ENCODE results near the gene VPS13A. TPM values are rescaled to one million over a fixed set of nuclear protein-coding genes. Genes with fewer than 3 reads are reported as not detected.

VPS13A gene
- total RNA-seq, 4 donors from 2014 or later: 45.9 to 77.0 (median 53.5) TPM

GRCh38 chr9:77290373-77290772 is 113.0 kb downstream of the VPS13A start:
- Histone ChIP-seq H3K4me1 (no peaks in the 10 kb centered on the region), H3K9me3 (no peaks in the 10 kb centered on the region), H3K36me3 (no peaks in the 10 kb centered on the region), H3K4me3 (replicated peaks in 1 of 3) (no peak overlapping the region), H3K27ac (no peak overlapping the region), H3K27me3 (no peaks in the 10 kb centered on the region)
- no peak for DNase-seq
- intact Hi-C loops (cut with DNase I): no loop called here
- TF ChIP-seq POLR2A (IDR thresholded peaks at IDR 0.05) (no peak), CTCF (IDR thresholded peaks at IDR 0.05) (no peak)

GRCh38 chr9:77291714-77292113 is 114.4 kb downstream of the VPS13A start:
- Histone ChIP-seq H3K9me3 (no peaks in the 10 kb centered on the region), H3K27ac (no peak overlapping the region), H3K4me3 (replicated peaks in 1 of 3) (no peak overlapping the region), H3K27me3 (no peaks in the 10 kb centered on the region), H3K4me1 (no peaks in the 10 kb centered on the region), H3K36me3 (no peaks in the 10 kb centered on the region)
- TF ChIP-seq CTCF (IDR thresholded peaks at IDR 0.05) (peak in 3 of 6 experiments; percentile 15 to 38 (median 33)), POLR2A (IDR thresholded peaks at IDR 0.05) (no peak)
- 70 to 72% methylated on average over 1 of the region's 1 CpG for WGBS, 2 donors
- no peak for DNase-seq
- intact Hi-C loops (cut with DNase I): no loop called here

GRCh38 chr9:77293949-77294348 is 116.6 kb downstream of the VPS13A start:
- H3K27ac ChIP-seq: no peak overlapping the region
- H3K4me1 ChIP-seq: no peaks in the 10 kb centered on the region
- WGBS, 2 donors: 95 to 96% methylated on average over 6 of the region's 6 CpGs
- intact Hi-C loops (cut with DNase I): no loop called here
- no peak for DNase-seq
- no peaks in the 10 kb centered on the region for H3K27me3 ChIP-seq
- no peak overlapping the region for H3K4me3 ChIP-seq (replicated peaks in 1 of 3)
- H3K9me3 ChIP-seq: no peaks in the 10 kb centered on the region
- no peak for TF ChIP-seq POLR2A (IDR thresholded peaks at IDR 0.05)
- TF ChIP-seq CTCF (IDR thresholded peaks at IDR 0.05): no peak
- H3K36me3 ChIP-seq: no peaks in the 10 kb centered on the region

- Histone ChIP-seq H3K4me3 (replicated peaks in 1 of 3) (no peak overlapping the region), H3K4me1 (no peaks in the 10 kb centered on the region), H3K9me3 (no peaks in the 10 kb centered on the region), H3K36me3 (no peaks in the 10 kb centered on the region), H3K27ac (no peak overlapping the region), H3K27me3 (no peaks in the 10 kb centered on the region)
- no peak for TF ChIP-seq CTCF (IDR thresholded peaks at IDR 0.05)
- no peak for TF ChIP-seq POLR2A (IDR thresholded peaks at IDR 0.05)
- no peak for DNase-seq
- intact Hi-C loops (cut with DNase I): no loop called here
Measured at GRCh38 chr9:77304543-77304942, 127.2 kb downstream of the VPS13A start.

GRCh38 chr9:77305622-77306400 is 128.5 kb downstream of the VPS13A start:
- Histone ChIP-seq H3K9me3 (no peaks in the 10 kb centered on the region), H3K27me3 (no peaks in the 10 kb centered on the region), H3K27ac (no peak overlapping the region), H3K4me1 (no peaks in the 10 kb centered on the region), H3K36me3 (no peaks in the 10 kb centered on the region), H3K4me3 (replicated peaks in 1 of 3) (no peak overlapping the region)
- DNase-seq: no peak
- intact Hi-C loops (cut with DNase I): no loop called here
- TF ChIP-seq POLR2A (IDR thresholded peaks at IDR 0.05): no peak
- no peak for TF ChIP-seq CTCF (IDR thresholded peaks at IDR 0.05)
- WGBS, 2 donors: 86 to 93% methylated on average over 1 of the region's 1 CpG

Measured in thyroid gland (tissue), 4 donors.